HG02981 (cell line): Measurements from ENCODE around the gene PSMD10.

Experiments
- ATAC-seq: cut with Tn5 transposase; IDR thresholded peaks from one replicate; pipeline ENCODE4 v1.9.1; 2021; ENCODE audit warnings: mild to moderate bottlenecking, moderate library complexity; ENCODE audit not compliant: unreplicated experiment

Gene PSMD10

DNA sequence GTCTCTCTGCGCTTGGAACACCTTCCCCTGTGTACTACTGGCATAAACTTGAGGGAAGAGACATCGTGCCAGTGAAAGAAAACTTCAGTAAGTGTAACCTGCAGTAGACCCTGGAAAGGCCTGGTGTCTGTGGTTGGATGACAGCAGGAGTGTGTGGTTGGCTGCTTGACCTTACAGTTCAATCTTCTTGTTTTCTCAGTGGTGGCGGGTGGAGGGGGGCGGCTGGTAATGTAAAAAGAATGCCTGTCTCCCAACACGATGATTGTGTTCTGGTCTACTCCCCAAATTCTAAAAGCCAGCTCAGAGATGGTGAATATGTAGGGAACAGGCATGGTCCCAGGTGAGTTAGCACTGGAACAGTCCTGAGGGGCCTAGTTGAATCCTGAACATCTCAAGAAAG is 18.6 kb downstream of the PSMD10 start:
- ATAC-seq = no peak

DNA sequence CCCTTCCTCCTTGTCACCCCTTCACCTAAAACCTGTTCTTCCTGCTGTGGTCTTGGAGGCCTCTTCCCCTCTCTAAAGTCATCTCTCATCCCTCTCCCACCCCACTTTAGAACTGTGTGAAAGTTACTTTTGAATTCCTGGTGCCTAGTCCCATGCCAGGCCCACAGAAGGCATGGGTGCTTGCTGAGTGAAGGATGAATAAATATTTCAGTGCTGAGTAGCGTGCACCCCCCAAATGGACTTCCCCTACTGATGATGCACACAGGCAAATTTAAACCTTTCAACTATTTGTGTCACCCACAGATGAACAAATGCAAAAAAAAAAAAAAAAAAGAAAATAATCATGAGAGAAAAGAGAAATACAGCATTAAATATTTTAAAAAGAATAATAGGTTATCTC is 19.8 kb downstream of the PSMD10 start:
- no peak for ATAC-seq

DNA sequence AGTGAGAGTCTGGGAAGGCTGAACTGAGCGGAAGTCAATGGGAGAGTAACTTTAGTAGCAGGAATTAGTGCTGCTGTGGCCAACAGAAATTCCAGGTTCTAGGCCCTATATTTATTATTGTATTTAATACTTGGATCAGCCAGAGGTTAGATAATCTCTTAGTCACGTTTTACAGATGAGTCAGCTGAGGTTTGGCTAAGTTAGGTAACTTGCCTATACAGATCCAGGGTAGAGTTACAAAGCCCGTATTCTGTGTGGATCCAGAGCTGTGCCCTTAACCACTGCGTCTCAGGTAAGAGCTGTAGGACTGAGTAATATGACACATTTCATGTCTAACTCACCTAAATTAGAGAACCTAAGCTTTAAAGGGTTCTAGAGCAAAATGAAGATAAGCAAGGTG is 20.5 kb downstream of the PSMD10 start:
- ATAC-seq = no peak

DNA sequence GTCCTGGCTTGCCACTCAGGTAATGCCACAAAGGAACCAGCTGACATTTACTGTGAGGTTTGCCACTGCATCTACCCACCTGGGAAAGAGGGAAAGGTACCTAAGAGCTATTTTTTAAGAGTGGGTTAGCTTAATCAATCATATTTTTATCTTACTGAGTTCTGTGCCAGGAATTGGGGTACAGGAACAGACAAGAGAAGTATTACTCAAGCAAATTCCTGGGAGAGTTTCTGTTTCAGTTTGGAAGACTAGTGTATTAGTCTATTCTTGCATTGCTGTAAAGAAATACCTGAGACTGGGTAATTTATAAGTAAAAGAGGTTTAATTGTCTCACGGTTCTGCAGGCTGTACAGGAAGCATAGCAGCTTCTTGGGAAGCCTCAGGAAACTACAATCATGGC is 23.2 kb downstream of the PSMD10 start:
- ATAC-seq = no peak

DNA sequence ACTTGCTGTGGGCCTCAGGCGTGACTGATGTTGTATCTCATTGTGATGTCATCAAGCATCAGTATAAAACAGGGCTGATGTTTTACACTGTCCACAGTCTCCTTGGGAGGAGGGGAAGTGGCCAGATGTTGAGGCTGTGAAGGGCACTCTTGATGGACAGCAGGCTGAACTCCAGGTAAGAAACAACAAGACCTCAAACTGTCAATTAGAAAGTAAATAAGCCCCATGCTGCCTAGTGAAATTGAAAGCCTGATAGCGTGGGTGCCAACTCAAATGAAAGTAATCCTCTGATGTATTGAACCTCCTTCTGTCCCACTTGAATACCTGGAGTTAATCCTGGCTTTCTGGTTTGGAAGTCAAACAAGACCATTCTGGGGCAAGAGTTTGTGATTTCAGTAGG is 26.7 kb downstream of the PSMD10 start:
- no peak for ATAC-seq

DNA sequence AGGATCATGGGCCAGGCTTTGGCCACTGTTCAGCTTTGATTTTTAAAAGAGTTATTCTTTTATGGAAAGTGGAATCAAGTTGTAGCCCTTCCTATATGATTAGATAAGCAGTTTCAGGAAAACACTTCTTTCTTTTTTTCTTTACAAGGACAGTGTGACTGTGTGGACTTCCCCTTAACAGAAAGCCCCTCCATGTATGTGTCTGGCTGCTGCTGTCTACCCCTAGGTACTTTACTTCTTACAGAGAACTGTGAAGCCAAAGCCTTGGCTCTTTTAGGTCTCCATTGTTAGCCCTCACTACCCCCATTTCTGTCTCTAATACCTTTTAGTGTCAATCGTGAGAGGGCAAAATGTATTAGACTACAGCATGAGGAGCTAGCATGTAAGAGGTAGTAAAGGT is 27.3 kb downstream of the PSMD10 start:
- ATAC-seq = no peak

DNA sequence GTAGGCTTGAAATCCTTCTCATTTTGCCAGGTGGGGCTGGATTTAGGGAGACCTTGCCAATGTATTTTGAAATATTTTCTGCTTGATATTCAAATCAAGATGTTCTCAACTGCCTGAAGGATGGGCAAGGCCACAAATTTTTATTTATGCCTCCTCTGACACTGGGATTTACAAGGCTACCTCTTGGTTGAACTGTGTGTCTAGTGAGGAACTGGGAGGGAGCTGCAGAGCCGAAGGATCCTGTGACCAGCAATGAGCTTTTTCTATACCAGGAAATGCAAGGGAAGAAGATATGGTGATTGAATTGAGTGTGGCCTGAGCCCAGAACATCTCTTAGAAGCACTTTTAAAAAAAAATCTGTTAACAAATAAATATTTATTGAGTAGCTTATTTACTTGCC is 31.5 kb downstream of the PSMD10 start:
- no peak for ATAC-seq

- no peak for ATAC-seq
Observed at GRCh38 chrX:108055546-108055945, 35.8 kb downstream of the PSMD10 start.

- no peak for ATAC-seq
Observed at GRCh38 chrX:108053218-108053617, 38.1 kb downstream of the PSMD10 start.

DNA sequence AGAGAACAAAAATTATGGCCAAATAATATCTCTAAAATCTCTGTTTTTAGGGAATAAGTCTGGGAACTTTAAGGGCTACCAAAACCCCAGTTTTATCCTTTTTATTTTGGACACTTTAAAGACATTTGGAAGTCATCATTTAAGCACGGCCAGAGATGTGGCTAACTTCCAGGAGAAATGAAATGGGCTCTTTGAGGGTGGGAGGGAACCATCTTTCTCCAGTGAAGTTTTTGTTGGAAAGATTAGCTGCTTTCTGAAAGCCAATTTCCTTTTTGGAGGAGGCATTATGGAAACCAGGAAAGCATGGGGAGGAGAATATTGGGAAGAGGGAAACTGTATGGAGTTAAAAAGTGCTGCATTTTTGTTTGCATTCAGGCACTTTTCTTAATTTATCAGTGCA is 41.7 kb downstream of the PSMD10 start:
- no peak for ATAC-seq

- ATAC-seq = no peak
Observed at GRCh38 chrX:108044554-108045256, 46.6 kb downstream of the PSMD10 start, which contains the start of gene VSIG1. Gene VSIG1 (plus strand): TSS chrX:108045065. CDS start chrX:108045131, 66 bp downstream.

DNA sequence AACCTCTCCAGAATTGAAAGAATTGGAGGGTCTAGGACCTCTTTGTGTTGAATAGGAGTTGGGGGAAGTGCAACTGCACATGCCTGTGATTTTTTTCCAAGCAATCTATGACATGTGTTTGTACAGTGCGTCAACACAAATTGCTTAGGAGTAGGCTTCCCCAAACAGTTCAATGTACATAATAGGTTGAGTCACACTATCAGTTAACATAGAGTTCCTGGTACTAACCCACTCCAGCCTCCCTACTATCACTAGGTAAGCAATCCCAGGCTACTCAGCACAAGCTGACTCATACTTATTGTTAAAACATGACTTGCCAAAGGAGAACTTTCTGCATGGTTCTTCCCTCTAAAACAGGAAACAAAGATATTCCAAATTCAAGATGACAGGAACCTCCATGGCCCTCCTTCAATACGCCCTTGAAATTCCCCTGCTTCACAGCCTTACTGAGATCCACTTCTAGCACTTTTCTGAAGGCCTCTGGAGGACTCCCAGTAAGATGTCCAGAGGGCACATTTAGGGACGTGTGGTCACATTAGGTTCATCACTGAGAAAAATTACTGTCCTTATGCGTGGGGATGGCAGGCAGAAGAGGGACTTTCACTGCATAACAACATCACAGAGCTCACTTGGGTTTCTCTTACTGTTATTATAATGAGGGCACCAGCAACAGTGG is 54.9 kb downstream of the PSMD10 start:
- ATAC-seq = no peak

DNA sequence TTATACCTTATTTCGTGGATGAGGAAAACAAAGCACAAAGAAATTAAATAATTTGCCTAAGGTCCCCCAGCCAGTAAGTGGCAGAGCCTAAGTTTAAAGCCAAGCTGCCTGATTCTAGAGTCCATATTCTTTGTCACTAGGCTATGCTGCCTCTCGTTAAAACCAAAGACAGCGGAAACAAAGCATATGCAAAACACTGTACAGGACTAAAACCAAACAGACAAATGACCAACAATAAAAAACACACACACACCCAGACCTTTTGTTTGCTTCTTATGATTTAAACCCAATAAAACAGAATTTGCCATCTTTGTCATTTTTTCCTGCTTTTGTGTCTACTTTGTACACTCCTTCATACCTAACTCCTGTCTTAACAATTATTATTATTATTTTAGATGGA is 56.6 kb downstream of the PSMD10 start:
- no peak for ATAC-seq
